Nephron (organoid): ENCODE results near the gene STUM.

Experiments used
- H3K27ac Mint-ChIP-seq, 3 experiments: 2 replicates each; pipeline ENCODE4 v1.8.0; 2020; ENCODE audit warnings: mixed read lengths in 3 of 3, mild to moderate bottlenecking in 2 of 3, moderate library complexity in 1 of 3
- H3K27me3 Mint-ChIP-seq: 2 replicates; pipeline ENCODE4 v1.8.0; 2021; ENCODE audit warnings: low read depth, mild to moderate bottlenecking, moderate library complexity, mixed read lengths
- H3K36me3 Mint-ChIP-seq: 2 replicates; pipeline ENCODE4 v1.8.0; 2020; ENCODE audit warnings: low read depth, mixed read lengths
- H3K4me1 Mint-ChIP-seq: 2 replicates; pipeline ENCODE4 v1.8.0; 2020; ENCODE audit warnings: mixed read lengths
- H3K4me3 Mint-ChIP-seq, 3 experiments: 2 replicates each; pipeline ENCODE4 v1.8.0; 2020; ENCODE audit warnings: mild to moderate bottlenecking in 3 of 3, mixed read lengths in 3 of 3, moderate library complexity in 2 of 3
- H3K9me3 Mint-ChIP-seq: 2 replicates; pipeline ENCODE4 v1.8.0; 2020; ENCODE audit warnings: mixed read lengths
- CTCF ChIP-seq, 3 experiments: fragments of 200-600 bp; sonication (generic); IDR thresholded peaks; one replicate each; pipeline ENCODE4 v1.5.0; 2021; ENCODE audit warnings: antibody characterized with exemption in 3 of 3; ENCODE audit not compliant: unreplicated experiment in 3 of 3

The STUM gene

GRCh38 chr1:226645279-226645976 lies 96.9 kb downstream of the STUM start:
- Mint-ChIP-seq H3K27ac (no peak overlapping the region), H3K27me3 (peaks cover 3% of the 10 kb centered on the region), H3K4me1 (peaks cover 26% of the 10 kb centered on the region), H3K4me3 (no peak overlapping the region), H3K9me3 (no peaks in the 10 kb centered on the region), H3K36me3 (no peaks in the 10 kb centered on the region)
- no peak for TF ChIP-seq CTCF (IDR thresholded peaks at IDR 0.05; ENCODE audit: unreplicated experiment in 3 of 3)

GRCh38 chr1:226646026-226646869 lies 97.7 kb downstream of the STUM start:
- TF ChIP-seq CTCF (IDR thresholded peaks at IDR 0.05; ENCODE audit: unreplicated experiment in 3 of 3) = no peak
- H3K27me3 Mint-ChIP-seq = peaks cover 6% of the 10 kb centered on the region
- peaks cover 25% of the 10 kb centered on the region for H3K4me1 Mint-ChIP-seq
- no peaks in the 10 kb centered on the region for H3K36me3 Mint-ChIP-seq
- H3K27ac Mint-ChIP-seq = no peak overlapping the region
- H3K9me3 Mint-ChIP-seq = no peaks in the 10 kb centered on the region
- no peak overlapping the region for H3K4me3 Mint-ChIP-seq

- Mint-ChIP-seq H3K27ac (no peak overlapping the region), H3K4me3 (no peak overlapping the region), H3K36me3 (no peaks in the 10 kb centered on the region), H3K27me3 (peaks cover 6% of the 10 kb centered on the region), H3K9me3 (no peaks in the 10 kb centered on the region), H3K4me1 (peaks cover 24% of the 10 kb centered on the region)
- TF ChIP-seq CTCF (IDR thresholded peaks at IDR 0.05; ENCODE audit: unreplicated experiment in 3 of 3) = no peak
Observed at GRCh38 chr1:226646870-226647449, 98.4 kb downstream of the STUM start.

- Mint-ChIP-seq H3K9me3 (no peaks in the 10 kb centered on the region), H3K4me1 (peaks cover 25% of the 10 kb centered on the region), H3K36me3 (no peaks in the 10 kb centered on the region), H3K27me3 (peaks cover 6% of the 10 kb centered on the region), H3K4me3 (no peak overlapping the region), H3K27ac (no peak overlapping the region)
- TF ChIP-seq CTCF (IDR thresholded peaks at IDR 0.05; ENCODE audit: unreplicated experiment in 3 of 3) = no peak
Observed at GRCh38 chr1:226647719-226648118, 99.2 kb downstream of the STUM start.

GRCh38 chr1:226648421-226648820 lies 99.9 kb downstream of the STUM start:
- Mint-ChIP-seq H3K36me3 (no peaks in the 10 kb centered on the region), H3K27me3 (peaks cover 6% of the 10 kb centered on the region), H3K4me1 (peaks cover 29% of the 10 kb centered on the region), H3K27ac (no peak overlapping the region), H3K9me3 (no peaks in the 10 kb centered on the region), H3K4me3 (no peak overlapping the region)
- no peak for TF ChIP-seq CTCF (IDR thresholded peaks at IDR 0.05; ENCODE audit: unreplicated experiment in 3 of 3)
